GM12801 (cell line): ENCODE results near the gene CHDH.

Source experiments
- TF ChIP-seq, protein P1 (sequence below): IDR thresholded peaks from one replicate; pipeline ENCODE4 v1.5.1; 2011; ENCODE audit warnings: control low read depth; ENCODE audit not compliant: insufficient read length; ENCODE audit errors: extremely low read depth

Gene CHDH

GRCh38 chr3:53804697-53805462 lies 41.3 kb downstream of the CHDH start:
- TF ChIP-seq, protein P1, sequence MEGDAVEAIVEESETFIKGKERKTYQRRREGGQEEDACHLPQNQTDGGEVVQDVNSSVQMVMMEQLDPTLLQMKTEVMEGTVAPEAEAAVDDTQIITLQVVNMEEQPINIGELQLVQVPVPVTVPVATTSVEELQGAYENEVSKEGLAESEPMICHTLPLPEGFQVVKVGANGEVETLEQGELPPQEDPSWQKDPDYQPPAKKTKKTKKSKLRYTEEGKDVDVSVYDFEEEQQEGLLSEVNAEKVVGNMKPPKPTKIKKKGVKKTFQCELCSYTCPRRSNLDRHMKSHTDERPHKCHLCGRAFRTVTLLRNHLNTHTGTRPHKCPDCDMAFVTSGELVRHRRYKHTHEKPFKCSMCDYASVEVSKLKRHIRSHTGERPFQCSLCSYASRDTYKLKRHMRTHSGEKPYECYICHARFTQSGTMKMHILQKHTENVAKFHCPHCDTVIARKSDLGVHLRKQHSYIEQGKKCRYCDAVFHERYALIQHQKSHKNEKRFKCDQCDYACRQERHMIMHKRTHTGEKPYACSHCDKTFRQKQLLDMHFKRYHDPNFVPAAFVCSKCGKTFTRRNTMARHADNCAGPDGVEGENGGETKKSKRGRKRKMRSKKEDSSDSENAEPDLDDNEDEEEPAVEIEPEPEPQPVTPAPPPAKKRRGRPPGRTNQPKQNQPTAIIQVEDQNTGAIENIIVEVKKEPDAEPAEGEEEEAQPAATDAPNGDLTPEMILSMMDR: no peak

DNA sequence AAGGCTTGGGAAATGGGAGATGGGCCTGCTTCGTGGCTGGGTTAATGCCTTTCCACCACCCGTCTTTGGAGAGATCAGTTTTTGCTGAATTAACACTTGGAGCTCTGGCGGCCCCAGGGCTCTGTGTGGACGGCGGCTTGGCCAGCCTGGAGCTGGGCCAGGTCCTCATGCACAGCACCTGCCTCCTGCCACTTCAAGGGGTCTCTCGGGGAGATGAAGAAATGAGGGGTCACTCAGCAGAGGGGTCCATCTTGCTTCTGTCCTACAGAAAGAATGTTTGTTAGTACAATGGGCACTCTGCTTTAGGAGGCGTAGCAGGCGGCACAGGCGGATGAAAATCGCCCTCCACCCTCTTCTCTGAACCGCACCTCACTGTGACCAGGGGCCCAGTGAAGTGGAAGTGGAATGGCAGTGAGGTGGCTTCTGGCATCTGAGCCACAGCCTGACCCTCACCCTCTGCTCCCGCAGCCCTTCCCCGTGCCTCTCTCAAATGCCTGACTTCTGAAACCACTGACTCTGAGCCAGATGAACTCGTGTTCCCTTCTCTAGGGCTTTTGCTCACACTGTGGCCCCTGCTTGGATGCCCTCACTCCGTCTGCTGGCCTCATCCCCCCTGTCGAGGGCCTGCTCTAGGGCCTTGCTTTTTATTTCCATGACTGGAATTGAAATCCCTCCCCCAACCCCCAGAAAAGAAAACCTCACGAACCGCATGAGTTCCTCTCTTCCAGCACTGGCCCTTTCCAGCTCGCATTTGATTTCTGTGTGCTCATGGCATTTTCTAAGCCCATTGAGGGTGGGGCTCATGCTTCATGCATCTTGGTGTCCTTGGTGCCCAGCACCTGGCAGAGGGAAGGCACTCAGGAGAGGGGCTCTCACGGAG lies 42.2 kb downstream of the CHDH start:
- TF ChIP-seq, protein P1: no peak

DNA sequence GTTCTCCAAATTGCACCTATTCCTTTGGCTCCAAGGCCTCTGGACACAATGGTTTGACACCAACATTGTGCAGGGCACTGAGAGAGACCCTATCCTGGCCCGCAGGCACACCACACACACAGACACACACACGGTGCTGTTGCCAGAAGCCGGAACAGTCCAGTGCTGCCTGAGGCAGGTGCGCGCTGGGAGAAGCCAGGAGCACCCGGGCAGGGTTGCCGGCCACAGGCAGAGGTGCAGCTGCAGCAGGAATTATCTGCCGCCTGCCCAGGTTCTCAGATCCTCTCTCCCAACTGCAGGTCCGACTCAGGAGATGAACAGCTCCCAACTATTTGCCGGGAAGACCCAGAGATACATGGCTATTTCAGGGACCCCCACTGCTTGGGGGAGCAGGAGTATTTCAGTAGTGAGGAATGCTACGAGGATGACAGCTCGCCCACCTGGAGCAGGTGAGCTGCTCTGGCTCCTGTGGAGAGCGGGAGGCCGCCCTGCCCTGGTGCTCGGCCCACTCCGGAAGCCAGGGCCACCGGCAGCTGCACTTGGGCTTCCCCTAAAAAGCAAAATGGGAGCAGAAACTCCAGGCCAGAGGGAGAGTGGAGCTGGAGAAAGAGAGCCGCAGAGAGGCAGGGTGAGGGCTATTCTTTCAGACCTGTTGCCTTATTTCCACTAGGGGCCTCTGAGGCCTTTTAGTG lies 42.9 kb downstream of the CHDH start:
- TF ChIP-seq, protein P1: no peak

DNA sequence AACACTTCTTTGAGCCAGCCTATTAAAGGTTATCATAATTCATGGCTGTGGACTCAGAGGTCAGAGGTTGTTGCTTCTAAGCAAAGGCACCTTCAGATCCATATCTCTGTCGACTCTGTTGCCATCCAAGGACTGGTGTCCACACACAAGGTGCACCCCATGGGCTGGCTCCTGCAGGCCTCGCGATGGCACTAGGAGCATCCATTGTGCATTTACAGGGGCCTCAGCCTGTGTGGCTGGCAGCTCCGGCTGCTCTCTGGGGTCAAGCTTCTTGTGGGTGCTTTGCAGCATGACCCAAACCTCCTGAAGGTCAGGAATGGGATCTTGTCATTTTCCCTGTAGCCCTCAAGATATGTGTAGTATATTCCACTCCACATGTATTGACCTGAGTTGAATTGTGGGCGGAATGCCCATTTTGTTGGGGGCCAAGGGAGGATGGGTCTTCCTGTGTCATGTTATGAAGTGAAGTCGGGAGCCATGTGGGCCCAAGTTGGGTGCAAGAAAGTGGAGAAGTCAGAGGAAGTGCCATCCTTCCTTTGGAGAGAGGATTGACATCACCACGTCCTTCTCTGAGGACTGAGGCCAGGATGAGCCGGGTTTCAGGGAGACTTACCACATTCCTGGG lies 43.9 kb downstream of the CHDH start:
- TF ChIP-seq, protein P1: no peak

DNA sequence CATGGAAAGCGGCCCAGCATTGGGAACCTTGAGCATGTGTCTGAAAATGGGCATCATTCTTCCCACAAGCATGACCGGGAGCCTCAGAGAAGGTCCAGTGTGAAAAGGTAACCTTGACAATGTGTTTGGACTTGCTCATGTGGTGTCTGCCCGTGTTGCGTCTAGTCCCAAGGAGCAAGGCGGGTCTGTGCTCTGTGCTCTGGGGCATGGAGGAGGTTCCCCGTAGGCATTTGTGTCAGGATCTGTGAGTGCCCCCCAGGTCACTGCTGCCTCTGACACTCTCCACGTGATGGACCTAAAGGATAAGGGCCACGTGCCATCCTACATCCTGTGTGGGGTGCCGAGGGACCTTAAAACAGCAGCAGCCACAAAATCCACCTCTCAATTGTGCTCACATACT lies 44.9 kb downstream of the CHDH start:
- TF ChIP-seq, protein P1: no peak

GRCh38 chr3:53800041-53800906 lies 45.9 kb downstream of the CHDH start:
- TF ChIP-seq, protein P1: no peak
